GM18526 (cell line): ENCODE data around the gene CD3G.

Experiments used
- POLR2A ChIP-seq: IDR thresholded peaks from 3 replicates; pipeline ENCODE4 v1.6.1; 2011; ENCODE audit not compliant: insufficient read length; ENCODE audit errors: extremely low read depth

The CD3G gene

DNA sequence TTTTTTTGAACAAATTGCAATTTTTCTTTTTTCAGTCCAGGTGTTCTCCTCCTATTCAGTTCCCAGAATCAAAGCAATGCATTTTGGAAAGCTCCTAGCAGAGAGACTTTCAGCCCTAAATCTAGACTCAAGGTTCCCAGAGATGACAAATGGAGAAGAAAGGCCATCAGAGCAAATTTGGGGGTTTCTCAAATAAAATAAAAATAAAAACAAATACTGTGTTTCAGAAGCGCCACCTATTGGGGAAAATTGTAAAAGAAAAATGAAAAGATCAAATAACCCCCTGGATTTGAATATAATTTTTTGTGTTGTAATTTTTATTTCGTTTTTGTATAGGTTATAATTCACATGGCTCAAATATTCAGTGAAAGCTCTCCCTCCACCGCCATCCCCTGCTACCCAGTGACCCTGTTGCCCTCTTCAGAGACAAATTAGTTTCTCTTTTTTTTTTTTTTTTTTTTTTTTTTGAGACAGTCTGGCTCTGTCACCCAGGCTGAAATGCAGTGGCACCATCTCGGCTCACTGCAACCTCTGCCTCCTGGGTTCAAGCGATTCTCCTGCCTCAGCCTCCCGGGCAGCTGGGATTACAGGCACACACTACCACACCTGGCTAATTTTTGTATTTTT lies 9.1 kb downstream of the CD3G start:
- no peak for TF ChIP-seq POLR2A

DNA sequence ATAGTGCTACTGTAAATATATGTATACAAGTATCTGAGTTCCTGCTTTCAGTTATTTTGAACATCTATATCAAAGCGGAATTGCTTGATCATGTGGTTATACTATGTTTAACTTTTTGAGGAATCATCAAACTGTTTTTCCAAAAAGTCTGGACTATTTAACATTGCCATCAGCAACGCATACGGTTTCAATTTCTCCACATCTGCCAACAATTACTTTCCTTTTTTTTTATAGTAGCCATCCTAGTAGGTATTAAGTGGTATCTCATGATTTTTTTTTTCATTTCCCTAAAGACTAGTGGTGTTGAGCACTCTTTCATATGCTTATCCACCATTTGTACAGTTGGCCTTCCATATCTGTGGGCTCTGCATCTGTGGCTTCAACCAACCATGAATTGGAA lies 13.9 kb downstream of the CD3G start:
- TF ChIP-seq POLR2A, result no peak

- peak; percentile 97 for TF ChIP-seq POLR2A
These were observed 15.3 kb downstream of the CD3G start, which contains the start of gene UBE4A for GRCh38 chr11:118359295-118359958. TSS of gene UBE4A (plus strand) at chr11:118359600. CDS start at chr11:118365081, 5,481 bp downstream.

DNA sequence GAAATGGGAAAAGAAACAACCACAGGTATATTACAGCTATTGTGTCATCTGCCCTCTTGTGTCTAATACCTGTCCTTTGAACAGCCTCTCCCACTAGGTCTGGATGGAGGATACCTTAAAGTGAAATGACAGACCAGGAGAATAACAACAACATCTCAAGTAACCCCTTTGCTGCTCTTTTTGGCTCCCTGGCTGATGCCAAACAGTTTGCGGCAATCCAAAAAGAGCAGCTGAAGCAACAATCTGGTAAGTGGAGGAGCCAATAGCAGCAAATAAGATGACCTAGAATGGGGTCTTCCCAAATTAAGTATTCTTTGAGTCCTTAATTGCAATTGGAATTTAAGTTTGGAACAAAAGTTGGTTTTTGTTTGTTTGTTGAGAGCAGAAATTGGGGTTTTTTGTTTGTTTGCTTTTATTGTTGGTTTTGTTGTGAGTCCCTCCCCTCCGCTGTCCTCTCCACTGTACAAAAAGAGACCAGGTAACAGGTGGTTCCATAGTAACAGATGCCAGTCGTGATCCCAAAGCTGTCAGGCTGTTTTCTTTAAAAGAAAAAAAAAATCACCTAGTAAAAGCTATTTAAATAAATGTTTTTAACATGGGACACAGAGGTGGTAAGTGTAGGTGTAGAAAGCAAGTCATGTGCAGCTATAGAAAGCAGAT lies 20.9 kb downstream of the CD3G start:
- TF ChIP-seq POLR2A, result no peak

- TF ChIP-seq POLR2A, result no peak
These were observed 22.1 kb downstream of the CD3G start for GRCh38 chr11:118366287-118366686.

DNA sequence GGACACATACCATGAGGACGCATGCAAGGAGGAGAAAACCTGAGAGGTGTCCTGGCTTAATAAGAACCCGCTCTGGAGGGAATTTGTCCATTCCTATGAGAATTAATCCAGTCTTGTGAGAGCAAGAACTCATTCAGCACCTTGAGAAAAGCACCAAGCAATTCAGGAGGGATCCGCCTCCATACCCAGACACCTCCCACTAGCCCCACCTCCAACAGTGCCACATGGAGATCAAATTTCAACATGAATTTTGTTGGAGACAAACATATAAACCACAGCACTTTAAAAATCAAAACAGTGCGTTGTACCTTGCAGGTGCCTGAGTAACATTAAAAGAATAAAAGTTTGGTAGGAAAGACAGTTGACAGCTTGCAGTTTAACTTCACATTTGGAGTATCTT lies 26.6 kb downstream of the CD3G start:
- no peak for TF ChIP-seq POLR2A

DNA sequence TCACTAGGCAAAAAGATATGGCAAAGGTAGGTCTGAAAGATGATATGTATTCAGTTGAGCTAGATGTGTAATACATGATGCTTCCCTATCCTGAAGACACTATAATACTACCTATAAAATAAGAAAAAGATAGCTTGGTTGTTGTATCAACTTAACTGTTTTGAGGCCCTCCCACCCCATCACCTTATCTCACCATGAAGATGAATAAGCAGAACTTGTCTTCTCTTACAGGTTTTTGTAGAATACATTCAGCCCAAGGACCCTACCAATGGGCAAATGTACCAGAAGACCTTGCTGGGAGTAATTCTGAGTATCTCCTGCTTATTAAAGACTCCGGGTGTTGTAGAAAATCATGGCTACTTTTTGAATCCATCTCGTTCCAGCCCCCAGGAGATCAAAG lies 29.1 kb downstream of the CD3G start:
- TF ChIP-seq POLR2A, result no peak

- TF ChIP-seq POLR2A, result no peak
These were observed 29.7 kb downstream of the CD3G start for GRCh38 chr11:118373871-118374270.

DNA sequence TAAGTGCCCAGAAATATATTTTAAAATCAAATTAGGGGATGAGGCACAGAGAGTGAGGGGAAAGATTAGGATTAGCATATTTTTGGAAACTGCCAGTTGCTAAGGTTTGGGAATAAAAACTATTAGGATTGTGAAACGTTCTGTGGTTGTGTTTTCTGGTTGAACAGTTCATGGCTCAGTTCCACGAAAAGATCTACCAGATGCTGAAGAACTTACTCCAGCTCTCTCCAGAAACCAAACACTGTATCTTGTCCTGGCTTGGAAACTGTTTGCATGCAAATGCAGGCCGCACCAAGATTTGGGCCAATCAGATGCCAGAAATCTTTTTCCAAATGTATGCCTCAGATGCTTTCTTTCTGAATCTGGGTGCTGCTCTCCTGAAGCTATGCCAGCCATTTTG lies 30.6 kb downstream of the CD3G start:
- no peak for TF ChIP-seq POLR2A

DNA sequence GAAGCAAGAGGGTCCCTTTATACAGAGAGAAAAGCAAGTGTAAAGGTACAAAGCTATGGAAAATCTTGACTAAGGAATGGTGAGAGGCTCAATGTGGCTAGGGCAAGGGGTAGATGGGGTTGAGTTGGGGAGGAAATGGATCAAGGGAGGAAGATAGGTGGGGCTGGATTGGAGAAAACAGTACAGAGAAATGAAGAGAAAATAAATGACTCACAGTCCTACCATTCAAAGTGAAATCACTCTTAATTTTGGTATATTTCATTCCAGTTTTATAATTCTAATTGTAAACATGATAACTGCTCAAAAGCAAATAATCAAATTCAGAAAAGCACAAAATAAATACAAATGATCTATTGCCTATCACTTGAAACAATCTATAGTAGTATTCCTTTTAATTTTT lies 31.8 kb downstream of the CD3G start:
- TF ChIP-seq POLR2A, result no peak

GRCh38 chr11:118379497-118379896 lies 35.4 kb downstream of the CD3G start:
- TF ChIP-seq POLR2A, result no peak

GRCh38 chr11:118380571-118380970 lies 36.4 kb downstream of the CD3G start:
- TF ChIP-seq POLR2A, result no peak

DNA sequence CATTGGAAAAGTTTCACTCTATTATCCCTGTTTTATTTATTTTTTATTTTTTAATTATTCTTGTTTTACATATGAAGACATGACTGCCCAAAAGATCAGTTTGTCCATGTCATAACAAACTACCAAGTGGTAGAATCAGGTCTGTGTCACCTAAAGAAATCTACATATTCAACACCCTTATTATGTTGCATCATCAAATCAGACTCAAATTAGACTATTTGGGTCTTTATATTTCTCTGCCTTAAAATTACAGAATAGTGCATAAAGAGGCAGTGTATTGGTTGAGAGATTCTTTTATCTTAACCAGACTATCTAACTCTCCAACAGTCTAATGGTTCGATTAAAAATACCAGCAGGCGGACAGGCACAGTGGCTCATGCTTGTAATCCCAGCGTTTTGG lies 38.8 kb downstream of the CD3G start:
- no peak for TF ChIP-seq POLR2A

DNA sequence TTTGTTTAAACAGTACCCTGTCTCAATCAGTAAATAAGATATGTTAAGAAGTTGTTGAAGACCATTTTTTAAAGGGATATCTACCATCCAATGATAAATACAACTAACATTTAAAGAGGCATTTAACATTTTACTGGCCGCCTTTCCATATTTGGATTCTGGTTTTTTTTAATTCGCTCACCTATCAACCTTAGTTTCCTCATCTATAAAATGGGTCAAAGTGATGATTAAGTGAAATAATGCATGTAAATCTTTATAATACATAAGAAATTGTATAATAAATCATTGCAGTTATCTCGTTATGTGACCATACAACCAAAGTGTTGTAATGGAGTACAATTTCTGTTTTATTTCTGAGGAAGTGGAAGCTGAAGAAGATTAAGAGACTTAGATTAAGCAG lies 39.5 kb downstream of the CD3G start:
- TF ChIP-seq POLR2A, result no peak

DNA sequence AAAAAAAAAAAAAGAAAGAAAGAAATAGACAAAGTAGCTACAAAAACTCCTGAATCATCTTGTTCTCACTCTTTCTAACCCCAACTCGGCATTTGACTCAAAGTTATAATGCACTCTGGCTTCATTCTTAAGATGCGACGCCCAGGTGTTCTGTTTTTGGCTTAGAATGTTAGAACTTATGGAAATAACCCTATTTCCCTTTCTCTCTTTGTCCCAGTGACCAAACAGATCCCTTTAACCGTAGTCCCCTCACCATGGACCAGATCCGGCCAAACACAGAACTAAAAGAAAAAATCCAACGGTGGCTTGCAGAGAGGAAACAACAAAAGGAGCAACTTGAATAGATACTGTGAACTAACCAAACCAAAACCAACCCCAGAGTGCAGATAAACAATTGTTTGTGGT lies 52.0 kb downstream of the CD3G start:
- TF ChIP-seq POLR2A, result no peak

DNA sequence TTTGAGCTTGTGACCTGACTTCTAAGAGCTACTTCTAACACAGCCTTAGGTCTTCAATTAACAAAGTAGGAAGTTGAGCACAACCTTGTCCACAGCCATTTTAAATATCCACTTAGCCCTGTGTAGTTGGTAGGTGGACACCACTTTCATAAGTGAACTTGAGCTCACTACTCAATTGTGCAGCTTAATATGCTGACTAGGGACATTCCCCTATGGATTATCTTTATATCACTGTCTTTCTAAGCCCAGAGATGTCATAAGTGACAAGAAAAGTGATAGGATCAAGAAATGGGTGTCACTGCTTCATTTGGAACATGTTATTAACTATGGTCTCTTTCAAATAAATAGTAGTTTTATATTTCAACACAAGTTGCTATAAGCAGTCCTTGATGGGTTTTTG lies 53.3 kb downstream of the CD3G start:
- no peak for TF ChIP-seq POLR2A
